Measurements from ENCODE around the gene DCDC2.

GRCh38 chr6:24152014-24152413 is 205.8 kb downstream of the DCDC2 start:
- TF ChIP-seq CTCF (IDR thresholded peaks at IDR 0.05) (no peak), POLR2A (IDR thresholded peaks at IDR 0.05) (no peak)

Data from breast epithelium (tissue), 3 donors.